T-helper 2 cell (primary cell): Measurements from ENCODE around the gene TMCO1.
"Not testable (repeated sequence)": the region's sequence is repeated elsewhere in the genome, so short reads cannot be mapped to it uniquely, and the experiment has no call there.

ENCODE experiments used
- DNase-seq, 5 experiments: peaks; one replicate each; pipeline versions ENCODE4 v3.0.0 to v3.0.0-alpha.2; 2012 to 2022

The TMCO1 gene

DNA sequence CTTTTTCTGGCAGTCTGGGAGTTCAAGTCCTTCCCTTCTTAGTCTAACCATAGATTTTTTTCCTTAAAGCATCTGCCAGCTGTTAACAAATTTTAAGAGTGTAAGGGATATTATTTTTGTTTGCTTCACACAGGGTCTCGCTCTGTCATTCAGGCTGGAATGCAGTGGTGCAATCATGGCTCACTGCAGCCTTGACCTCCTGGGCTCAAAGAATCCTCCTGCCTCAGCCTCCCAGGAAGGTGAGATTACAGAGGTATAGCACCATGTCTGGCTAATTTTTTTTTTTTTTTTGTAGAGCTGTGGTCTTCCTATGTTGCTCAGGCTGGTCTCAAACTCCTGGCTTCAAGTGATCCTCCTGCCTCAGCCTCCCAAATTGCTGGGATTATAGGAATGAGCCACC lies 23.8 kb downstream of the TMCO1 start:
- not testable (repeated sequence) for DNase-seq

DNA sequence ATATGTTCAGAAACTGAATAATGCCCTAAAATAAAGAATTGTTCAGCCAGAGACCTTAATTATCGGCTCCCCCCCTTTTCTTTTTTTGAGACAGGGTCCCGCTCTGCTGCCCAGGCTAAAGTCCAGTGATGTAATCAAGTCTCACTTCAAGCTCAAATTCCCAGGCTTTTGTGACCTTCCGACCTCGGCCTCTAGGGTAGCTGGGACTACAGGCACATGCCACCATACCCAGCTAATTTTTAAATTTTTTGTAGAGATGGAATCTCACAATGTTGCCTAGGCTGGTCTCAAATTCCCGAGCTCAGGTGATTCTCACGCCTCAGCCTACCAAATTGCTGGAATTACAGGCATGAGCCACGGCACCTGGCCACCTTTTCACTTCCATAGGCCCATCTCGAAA lies 26.5 kb downstream of the TMCO1 start:
- no peak for DNase-seq

DNA sequence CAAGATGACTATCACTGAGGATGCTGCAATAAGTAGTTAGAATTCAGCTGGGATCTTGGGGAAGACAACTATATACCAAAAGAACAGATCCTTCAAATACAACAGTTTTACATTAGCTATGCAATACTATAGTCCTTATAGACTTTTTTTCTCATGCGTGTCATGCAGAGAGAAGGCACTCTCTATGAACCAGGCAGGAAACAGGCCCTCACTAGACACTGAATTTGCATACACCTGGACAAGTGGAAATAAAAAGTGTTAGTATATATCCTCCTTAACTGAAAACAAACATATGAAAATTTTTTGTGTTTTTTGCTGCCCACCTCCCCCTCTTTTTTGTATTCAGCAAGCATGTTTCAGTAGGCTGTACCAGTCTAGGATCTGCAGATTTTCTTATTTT lies 29.9 kb downstream of the TMCO1 start:
- no peak for DNase-seq

DNA sequence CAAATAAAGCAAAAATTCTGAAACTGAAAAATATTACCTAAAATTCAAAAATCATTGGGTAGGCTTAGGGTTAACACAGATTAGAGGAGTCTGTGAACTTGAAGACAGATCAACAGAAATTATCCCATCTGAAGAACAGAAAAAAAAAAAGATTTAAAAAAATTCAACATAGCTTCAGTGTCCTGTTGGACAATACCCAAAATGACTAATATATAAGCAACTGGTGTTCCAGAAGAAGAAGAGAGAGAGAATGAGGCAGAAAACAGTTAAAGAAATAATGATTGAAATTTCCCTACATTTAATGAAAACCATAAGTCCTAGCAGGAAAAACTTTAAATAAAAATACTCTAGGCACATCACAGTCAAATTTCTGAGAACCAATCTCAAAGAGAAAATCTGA lies 31.5 kb downstream of the TMCO1 start:
- no peak for DNase-seq

DNA sequence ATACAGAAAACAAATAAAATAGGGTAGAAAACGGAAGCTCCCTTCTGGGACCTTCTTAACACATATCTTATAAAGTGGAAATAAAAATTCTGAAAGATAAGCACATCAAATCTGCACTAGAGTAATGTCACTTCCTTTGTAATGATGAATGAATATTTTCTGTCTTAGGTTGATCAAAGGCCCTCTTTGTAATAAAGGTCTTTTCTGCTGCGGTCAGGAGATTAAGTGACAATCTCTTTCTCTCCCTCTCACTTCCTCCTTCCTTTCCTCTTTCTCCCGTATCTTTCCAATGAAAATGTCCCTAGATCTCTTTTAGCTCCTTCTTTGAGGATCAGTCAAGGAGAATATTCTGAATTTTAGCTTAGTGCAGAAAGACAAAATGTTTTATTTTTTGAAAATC lies 33.8 kb downstream of the TMCO1 start:
- no peak for DNase-seq

DNA sequence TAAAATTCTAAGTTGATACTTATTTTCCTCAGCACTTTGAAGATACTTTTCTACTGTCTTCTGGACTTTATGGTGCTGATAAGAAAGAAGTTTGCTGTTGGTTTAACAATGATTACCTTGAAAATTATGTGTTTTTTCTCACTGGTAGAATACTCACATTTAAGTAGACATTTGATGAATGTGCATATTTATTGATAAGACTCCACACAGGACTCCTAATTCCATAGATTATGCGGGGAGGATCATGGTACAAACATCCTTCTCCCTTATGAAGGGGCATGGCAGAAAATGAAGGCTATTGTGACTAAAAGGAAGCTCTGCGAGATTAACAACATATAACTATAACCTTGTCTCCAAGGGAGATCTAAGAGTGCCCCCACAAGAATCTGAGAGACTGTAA lies 41.8 kb downstream of the TMCO1 start:
- no peak for DNase-seq

DNA sequence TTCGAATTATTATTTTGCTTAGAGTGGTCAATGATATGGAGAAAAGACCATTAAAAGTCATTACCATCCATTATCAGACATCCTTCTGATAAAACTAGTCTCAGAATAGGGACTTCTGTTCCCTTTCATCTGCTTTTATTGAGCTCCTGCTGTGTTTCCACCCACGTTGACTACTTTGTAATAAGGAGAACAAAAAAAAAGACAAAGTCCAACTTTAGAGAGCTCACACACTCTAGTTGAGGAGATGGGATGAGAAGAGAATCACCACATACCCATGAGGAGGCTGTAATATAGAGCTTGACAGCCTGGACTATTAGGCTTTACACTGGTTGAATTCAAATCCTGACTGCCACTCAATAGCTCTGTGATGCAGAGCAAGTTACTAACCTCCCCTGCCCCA lies 42.5 kb downstream of the TMCO1 start:
- no peak for DNase-seq

DNA sequence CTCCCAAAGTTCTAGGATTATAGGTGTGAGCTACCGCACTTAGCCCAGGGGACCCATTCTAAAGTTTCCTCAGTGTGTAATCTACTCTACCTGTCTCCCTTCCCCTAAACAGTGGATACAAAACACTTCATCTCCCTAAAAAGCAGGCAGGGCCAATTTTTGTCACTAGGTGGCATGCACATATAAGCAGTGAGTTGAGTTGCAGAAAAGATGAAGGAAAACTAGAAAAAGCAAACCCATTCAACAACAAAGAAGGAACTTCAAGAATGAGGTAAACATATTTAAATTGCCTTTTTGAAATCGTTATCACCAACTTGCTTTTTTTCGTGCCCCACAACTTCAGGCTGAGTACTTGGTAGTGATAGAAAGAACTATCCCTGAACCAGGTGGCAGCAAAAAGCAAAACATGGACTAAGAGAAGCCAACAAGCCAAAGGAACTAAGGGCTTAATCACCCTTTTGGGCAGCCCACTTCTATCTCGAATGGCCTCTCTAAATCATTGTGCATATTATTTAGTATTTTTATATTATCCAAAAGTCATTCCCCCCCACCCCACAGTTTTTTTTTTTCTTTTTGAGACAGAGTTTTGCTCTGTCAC lies 50.7 kb downstream of the TMCO1 start:
- DNase-seq = peak in 1 of 5 experiments; percentile 66

DNA sequence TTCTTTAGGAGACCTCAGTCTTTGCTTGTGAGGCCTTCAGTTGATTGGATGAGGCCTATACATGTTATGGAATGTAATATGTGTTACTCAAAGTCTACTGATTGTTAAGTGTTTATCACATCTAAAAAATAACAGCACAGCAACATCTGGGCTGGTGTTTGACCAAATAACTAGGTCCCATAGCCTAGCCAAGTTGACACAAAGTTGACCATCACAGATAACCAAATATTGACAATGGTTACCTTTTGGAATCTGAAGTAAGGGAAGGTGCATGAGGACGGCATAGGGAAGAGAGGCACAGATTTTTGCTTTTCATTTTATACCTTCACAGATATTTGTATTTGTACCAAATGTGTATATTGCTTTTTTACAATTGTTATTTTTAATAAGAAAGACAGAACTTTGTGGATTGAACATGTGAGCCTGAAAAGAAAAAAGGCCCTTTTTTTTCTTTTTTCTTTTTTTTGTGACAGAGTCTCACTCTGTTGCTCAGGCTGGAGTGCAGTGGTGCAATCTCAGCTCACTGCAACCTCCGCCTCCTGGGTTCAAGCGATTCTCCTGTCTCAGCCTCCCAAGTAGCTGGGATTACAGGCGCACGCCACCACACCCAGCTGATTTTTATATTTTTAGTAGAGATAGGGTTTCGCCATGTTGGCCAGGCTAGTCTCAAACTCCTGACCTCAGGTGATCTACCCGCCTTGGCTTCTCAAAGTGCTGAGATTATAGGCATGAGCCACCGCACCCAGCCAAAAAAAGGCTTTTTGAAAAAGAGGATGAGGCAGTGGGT lies 52.2 kb downstream of the TMCO1 start:
- DNase-seq = not testable (repeated sequence)

DNA sequence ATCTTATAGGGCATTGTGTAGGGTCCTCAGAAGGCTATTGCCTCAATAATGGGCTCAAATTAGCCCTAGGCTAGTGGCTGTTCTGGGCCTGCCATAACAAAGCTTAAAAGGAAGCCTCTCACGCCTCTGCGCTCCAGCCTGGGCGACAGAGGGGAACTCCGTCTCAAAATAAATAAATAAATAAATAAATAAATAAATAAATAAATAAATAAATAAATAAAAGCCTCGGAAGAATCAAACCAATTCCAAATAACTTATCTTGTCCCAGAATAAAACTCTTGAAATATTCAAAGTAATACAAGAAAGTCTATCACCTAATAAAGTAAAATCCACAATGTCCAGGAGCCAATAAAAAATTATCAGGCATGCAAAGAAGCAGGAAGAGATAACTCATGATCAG lies 55.9 kb downstream of the TMCO1 start:
- DNase-seq = no peak

DNA sequence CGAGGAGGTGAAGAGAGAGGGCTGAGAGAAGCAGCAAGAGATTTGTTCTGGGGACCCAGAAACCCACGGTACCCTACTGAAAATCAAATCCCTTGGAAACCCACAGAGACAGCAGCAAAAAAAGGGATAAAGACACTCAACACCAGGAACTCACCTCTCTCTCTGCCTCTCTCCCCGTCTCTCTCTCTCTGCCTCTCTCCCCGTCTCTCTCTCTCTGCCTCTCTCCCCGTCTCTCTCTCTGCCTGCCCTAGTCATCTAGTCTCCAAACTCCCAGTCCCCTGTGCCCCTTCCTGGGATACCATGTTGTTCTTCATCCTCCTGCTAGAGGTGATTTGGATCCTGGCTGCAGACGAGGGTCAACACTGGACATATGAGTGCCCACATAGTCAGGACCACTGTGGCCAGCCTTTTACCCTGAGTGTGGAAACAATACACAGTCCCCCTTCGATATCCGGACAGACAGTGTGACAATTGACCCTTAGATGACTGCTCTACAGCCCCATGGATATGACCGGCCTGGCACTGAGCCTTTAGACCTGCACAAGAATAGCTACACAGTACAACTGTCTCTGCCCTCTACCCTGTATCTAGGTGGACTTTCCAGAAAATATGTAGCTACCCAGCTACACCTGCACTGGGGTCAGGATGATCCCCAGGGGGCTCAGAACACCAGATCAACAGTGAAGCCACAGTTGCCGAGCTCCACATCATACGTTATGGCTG lies 60.5 kb downstream of the TMCO1 start:
- no peak for DNase-seq

DNA sequence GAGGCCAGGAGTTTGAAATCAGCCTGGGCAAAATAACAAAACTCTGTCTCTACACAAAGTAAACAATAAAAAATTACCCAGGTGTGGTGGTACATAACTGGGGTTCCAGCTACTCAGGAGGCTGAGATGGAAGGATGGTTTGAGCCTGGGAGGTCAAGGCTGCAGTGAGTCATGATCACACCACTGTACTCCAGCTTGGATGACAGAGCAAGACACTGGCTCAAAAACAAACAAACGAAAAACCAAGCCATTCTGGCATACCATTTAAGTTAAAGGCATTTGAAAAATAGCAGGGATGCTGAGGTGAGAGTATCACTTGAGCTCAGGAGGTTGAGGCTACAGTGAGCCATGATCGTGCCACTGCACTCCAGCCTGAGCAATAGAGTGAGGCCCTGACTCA lies 65.0 kb downstream of the TMCO1 start:
- DNase-seq = no peak

DNA sequence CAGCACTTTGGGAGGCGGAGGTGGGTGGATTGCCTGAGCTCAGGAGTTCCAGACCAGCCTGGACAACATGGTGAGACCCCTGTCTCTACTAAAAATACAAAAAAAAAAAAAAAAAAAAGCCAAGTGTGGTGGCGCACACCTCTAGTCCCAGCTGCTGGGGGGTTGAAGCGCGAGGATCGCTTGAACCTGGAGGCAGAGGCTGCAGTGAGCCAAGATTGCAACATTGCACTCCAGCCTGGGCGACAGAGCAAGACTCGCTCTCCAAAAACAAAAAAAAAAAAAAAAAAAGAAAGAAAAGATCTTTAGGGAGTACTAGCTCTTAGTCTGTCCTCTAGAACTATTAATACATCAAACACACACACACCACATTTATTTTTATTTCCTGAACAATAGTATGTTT lies 66.7 kb downstream of the TMCO1 start:
- not testable (repeated sequence) for DNase-seq

DNA sequence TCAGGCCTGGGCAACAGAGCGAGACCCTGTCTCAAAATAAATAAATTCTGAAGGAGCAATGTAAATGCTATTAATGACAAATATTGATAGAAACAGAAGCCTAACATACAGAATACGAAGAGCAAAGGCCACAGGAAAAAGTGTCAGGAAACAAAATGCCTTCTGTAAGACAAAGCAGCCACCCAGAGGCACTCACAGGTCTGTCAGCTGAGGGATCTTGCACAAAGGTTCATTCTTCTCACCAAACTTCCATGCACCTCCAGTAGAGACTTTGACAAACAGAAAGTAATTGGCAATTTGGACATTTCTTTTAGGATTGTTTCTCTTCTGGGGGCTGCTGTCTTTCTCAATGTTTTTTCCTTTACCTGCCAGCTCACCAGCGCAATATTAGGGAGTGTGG lies 69.1 kb downstream of the TMCO1 start:
- DNase-seq = peak in 1 of 5 experiments; percentile 13

DNA sequence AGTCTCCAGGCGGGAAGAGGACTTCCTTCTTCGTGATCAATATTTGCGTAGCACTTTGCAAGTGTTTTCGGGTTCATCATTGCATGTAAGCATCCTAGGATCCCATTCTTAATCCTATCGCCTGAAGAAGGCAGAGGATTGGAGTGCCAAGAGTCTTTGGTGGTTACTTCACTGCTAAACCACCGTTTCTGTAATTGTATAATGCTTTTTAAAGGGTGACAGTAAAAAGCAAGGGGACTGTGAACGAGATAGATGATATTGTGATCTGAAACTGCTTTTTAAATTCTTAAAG lies 70.0 kb downstream of the TMCO1 start:
- DNase-seq = no peak

DNA sequence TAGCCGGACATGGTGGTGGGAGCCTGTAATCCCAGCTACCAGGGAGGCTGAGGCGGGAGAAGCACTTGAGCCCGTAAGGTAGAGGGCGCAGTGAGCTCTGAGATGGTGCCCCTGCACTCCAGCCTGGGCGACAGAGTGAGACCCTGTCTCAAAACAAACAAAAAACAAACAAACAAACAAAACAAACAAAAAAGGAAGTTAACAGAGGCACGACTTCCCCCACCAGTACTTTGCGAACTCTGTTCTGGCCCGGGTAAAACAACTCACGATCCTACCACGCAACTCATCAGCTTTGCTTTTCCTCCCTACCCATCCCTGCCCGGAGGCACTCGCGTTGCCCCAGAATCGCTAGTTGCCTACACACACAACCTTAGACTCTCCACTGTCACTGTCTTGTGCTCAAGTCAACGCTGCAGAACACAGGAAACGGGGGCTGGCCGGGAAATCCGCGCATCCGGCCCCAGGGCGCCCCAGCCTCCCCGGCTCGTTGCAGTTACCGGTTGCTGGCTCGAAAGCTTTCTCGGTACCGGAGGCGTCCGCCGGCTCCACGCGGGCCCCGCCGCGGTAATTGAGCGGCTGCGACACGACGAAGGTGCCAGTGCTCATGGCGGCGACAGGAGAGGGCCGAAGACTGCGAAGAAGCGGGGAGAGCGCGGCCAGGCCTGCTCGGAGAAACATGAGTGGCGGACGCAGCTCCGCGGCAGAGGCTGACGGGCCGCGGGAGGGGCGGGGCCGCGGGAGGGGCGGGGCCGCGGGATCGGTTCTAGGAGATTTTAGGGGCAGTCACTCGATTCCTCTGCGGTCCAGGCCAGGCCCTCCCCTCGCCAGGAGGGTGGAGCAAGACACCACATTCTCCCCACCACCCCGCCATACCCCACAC lies 70.5 kb downstream of the TMCO1 start, which contains the start of gene ALDH9A1:
Gene ALDH9A1 (minus strand): TSS at position 682 of the 880 bp plus-strand sequence. CDS start 4 bp downstream, at position 678.
- DNase-seq = peak; percentile 74 to 93 (median 82)

DNA sequence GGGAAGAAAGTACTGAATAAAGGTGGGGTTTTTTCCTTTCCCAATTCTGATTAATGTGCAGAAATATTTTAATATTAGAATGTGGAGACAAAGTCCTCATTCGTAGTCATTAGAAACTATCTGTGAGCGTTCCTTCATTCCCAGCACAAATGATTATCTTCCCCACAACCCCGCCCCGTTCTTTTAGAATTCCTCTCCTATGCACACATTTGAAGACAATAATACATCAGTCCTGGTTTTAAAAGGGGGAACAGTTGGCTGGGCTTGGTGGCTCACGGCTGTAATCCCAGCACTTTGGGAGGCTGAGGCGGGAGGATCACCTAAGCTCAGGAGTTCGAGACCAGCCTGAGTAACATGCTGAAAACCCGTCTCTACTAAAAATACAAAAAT lies 71.2 kb downstream of the TMCO1 start:
- DNase-seq = no peak

DNA sequence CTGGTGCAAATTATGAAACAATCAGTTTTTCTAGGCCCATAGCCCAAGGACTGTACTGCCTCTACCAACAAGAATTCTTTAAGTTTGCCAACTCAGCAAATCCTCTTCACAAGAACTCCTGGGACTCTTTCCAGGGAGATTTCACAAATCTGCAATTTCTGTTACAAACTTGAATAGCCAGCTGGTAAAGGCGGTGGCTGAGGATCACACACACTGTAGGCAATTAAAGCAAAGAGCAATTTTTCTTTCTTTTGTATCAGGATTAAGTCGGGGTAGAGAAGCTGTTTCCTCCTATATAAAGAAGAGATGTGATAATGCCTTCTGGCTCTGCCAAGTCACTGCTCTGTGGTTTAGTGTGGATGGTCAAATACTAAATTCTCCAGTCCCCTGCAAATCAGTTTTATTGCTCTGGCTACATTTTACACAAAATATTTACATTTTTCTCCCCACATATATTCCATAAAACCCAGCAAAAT lies 72.0 kb downstream of the TMCO1 start:
- no peak for DNase-seq

DNA sequence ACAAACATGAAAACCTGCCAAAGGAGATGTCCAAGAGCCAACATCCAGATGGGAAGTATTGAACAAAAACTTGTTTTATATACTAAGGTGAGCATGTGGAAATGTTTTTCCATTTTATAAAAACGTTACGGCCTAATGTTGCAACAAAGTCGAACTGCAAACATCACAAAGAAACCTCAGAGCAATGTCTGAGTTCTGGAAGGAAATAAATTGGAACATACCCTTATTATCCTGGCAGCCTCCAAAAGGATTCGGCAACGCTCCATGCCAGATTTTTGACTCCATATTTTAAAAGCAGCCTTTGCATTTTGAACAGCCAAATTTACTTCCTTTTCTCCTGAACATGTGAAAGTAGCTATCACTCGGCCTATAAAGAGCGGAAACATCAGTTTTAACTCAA lies 73.6 kb downstream of the TMCO1 start:
- DNase-seq = no peak

DNA sequence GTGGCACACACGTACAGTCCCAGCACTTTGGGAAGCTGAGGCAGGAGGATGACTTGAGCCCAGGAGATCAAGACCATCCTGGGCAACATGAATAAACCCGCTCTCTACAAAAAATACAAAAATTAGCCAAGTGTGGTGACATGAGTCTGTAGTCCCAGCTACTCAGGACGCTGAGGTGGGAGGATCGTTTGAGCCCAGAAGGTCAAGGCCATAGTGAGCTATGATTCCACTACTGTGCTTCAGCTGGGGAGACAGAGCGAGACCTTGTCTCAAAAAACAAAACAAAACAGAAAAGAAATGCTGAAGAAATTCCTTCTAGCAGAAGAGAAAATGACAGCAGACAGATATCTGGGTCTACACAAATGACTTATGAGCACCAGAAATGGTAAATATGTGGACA lies 80.6 kb downstream of the TMCO1 start:
- DNase-seq = no peak

DNA sequence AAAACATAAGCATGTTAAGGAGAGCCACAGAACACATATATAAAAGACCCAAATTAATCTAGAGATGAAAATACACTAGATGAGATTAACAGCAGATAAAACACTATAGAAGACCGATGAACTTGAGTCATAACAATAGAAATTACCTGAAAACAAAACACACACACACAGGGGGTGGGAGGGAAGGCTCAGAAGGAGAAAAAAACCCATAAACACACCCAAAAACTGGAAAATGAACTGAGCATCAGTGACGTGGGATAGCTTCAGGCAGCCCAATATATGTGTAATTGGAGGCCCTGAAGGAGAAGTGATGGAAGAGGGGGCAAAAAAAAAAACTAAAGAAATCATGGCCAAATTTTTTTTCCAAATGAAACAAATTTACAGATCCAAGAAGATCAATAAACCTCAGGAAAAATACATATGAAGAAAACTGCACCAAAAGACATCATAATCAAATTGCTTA lies 81.7 kb downstream of the TMCO1 start:
- peak in 1 of 5 experiments; percentile 69 for DNase-seq

DNA sequence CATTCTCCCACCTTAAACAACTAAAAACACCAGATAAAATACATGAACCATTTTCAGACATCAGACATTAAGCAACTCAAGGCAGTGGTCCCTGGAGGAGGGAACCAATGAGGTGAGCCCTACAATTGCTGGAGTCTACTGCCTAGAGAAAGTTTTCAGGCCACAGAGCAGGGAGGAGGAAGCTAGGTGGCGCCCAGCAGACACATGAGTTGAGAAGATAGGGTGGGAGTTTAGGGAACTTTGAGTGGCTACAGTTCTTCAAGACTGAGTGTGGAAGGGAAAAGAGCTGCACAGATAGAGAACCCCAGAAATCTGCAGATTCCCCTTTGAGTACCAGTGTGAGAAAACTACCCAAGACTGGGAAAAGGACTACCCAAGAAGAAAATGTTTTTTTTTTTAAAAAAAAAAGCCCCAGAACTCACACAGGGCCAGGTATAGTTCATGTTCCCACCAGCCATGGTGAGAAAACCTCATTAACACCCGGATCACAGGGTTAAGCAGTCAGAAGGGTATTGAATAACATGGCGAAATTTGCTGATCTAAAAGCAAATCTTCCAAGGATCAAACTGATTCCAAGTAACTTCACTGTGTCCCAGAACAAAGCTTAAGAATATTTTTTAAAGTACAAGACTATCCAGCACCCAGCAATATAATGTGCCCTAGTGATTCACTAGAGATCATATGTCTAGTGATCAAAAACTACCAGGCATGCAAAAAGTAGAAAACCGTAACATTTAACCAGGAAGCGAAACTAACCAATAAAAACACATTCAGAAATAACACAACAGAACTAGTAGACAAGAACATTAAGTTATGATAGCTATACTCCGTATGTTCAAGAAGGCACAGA lies 82.3 kb downstream of the TMCO1 start:
- no peak for DNase-seq
